ENCODE results near the gene POLR3GL. TPM values are rescaled to one million over a fixed set of nuclear protein-coding genes. Genes with fewer than 3 reads are reported as not detected.

Gene POLR3GL
- total RNA-seq, 1 donor from 2014 or later: 45.6 TPM

DNA sequence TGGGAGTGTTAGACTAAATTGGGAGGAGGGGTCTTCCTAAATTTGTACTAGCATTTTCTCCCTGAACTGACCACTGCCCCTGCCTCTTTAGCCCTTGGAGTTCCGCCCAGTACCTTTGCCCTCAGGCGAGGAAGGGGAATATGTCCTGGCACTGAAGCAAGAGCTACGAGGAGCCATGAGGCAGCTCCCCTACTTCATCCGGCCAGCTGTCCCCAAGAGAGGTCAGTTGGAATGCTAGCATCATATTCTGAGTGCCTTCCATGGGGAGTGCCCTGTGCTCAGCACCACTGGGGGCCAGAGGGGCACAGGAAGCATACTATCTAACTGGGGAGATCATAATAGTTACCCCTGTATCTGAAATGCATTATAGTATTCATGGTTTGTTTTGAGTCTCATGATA lies 10.7 kb downstream of the POLR3GL start:
- Histone ChIP-seq H3K4me1 (peaks cover 31% of the 10 kb centered on the region), H3K36me3 (peaks cover 10% of the 10 kb centered on the region), H3K27ac (replicated peaks) (no peak overlapping the region), H3K9me3 (replicated peaks) (no peaks in the 10 kb centered on the region), H3K27me3 (ENCODE audit: low read depth) (no peaks in the 10 kb centered on the region), H3K4me3 (no peak overlapping the region)
- TF ChIP-seq, protein P1, sequence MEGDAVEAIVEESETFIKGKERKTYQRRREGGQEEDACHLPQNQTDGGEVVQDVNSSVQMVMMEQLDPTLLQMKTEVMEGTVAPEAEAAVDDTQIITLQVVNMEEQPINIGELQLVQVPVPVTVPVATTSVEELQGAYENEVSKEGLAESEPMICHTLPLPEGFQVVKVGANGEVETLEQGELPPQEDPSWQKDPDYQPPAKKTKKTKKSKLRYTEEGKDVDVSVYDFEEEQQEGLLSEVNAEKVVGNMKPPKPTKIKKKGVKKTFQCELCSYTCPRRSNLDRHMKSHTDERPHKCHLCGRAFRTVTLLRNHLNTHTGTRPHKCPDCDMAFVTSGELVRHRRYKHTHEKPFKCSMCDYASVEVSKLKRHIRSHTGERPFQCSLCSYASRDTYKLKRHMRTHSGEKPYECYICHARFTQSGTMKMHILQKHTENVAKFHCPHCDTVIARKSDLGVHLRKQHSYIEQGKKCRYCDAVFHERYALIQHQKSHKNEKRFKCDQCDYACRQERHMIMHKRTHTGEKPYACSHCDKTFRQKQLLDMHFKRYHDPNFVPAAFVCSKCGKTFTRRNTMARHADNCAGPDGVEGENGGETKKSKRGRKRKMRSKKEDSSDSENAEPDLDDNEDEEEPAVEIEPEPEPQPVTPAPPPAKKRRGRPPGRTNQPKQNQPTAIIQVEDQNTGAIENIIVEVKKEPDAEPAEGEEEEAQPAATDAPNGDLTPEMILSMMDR (IDR thresholded peaks at IDR 0.05; ENCODE audit: borderline replicate concordance): no peak
- DNase-seq: no peak
- intact Hi-C loops (cut with micrococcal nuclease): loop anchor here (5.0 to 10.0 kb wide), 2 partner anchors 37 to 60 kb away; partner anchors contain the start of genes ITGA10 and PEX11B

DNA sequence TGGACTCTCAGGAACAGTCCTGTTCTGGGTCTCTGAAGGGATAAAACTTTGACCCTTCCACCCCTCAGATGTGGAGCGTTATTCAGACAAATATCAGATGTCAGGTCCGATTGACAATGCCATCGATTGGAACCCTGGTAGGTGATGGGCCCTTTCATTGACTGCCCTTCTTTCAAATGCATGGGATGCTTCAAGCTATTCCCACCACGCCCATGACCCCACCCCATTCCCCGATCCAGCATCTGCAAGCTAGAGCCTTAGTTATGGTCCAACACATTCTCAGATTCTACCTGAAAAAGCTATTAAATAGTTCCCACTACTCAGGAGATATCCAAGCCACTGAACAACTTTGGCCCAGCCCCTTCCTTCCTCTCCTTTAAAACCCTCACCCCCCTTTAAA lies 12.5 kb downstream of the POLR3GL start:
- Histone ChIP-seq H3K9me3 (replicated peaks) (no peaks in the 10 kb centered on the region), H3K27me3 (ENCODE audit: low read depth) (no peaks in the 10 kb centered on the region), H3K36me3 (peaks cover 10% of the 10 kb centered on the region), H3K4me3 (no peak overlapping the region), H3K27ac (replicated peaks) (peak overlapping the region; percentile 99), H3K4me1 (peaks cover 49% of the 10 kb centered on the region)
- intact Hi-C loops (cut with micrococcal nuclease): loop anchor here (5.0 to 10.0 kb wide), 2 partner anchors 35 to 62 kb away; partner anchors contain the start of genes ITGA10 and PEX11B
- TF ChIP-seq, protein P1 (IDR thresholded peaks at IDR 0.05; ENCODE audit: borderline replicate concordance): no peak
- no peak for DNase-seq

- Histone ChIP-seq H3K4me3 (peak overlapping the region; percentile 58), H3K36me3 (peaks cover 10% of the 10 kb centered on the region), H3K4me1 (peaks cover 56% of the 10 kb centered on the region), H3K27me3 (ENCODE audit: low read depth) (no peaks in the 10 kb centered on the region), H3K9me3 (replicated peaks) (no peaks in the 10 kb centered on the region), H3K27ac (replicated peaks) (peak overlapping the region; percentile 99)
- TF ChIP-seq, protein P1 (IDR thresholded peaks at IDR 0.05; ENCODE audit: borderline replicate concordance): peak; percentile 91
- DNase-seq: peak; percentile 68
- intact Hi-C loops (cut with micrococcal nuclease): loop anchor here (5.0 to 10.0 kb wide), 2 partner anchors 35 to 63 kb away; partner anchors contain the start of genes ITGA10 and PEX11B
Observed at GRCh38 chr1:145977486-145978470, 13.3 kb downstream of the POLR3GL start.

GRCh38 chr1:145978471-145978853 lies 14.0 kb downstream of the POLR3GL start:
- Histone ChIP-seq H3K27ac (replicated peaks) (peak overlapping the region; percentile 99), H3K4me3 (peak overlapping the region; percentile 58), H3K27me3 (ENCODE audit: low read depth) (no peaks in the 10 kb centered on the region), H3K36me3 (peaks cover 10% of the 10 kb centered on the region), H3K9me3 (replicated peaks) (no peaks in the 10 kb centered on the region), H3K4me1 (peaks cover 63% of the 10 kb centered on the region)
- TF ChIP-seq, protein P1 (IDR thresholded peaks at IDR 0.05; ENCODE audit: borderline replicate concordance): no peak
- intact Hi-C loops (cut with micrococcal nuclease): loop anchor here (5.0 to 10.0 kb wide), 2 partner anchors 34 to 64 kb away; partner anchors contain the start of genes ITGA10 and PEX11B
- DNase-seq: no peak

DNA sequence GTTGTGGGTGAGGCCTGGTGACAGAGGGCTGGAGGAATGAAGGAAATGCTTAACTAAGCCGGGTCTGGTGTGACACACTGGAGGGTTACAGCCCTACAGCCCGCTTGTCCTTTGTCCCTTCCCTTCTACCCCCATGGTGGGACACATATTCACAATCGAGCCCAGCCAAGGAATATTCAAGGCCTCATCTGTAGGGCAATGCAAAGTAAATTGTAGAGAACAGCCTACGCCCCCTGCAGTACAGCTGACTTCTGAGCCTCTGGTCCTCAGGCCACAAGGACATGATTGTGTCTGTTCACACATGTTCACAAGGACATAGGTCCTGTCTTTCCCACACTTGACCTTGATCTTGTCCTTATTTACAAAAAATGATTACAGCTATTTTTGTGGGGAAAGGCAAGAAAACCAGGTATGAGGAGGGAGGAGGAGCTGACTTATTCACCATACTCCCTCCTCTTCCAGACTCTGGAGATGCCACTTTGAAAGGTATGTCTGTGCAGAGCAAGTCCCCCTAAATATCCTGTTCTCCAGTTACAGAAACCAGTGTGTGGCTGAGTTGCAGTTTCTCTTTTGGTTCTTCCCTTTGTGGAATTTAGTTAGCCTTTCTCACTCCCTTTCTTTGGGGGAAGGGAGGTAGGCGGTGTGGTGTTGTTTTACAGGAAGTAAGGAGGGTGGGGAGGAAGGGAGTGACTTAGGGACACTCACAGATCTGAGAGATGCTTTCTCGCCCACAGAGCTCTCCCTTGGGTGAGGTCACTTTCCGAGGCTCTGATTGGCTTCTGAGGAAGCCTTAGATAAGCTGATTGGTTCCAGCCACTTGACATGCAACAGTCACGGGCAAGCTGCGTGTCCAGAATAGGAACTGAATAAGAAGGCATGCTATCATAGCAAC lies 14.6 kb downstream of the POLR3GL start:
- Histone ChIP-seq H3K36me3 (peaks cover 10% of the 10 kb centered on the region), H3K9me3 (replicated peaks) (no peaks in the 10 kb centered on the region), H3K27ac (replicated peaks) (peak overlapping the region; percentile 99), H3K4me1 (peaks cover 70% of the 10 kb centered on the region), H3K4me3 (peak overlapping the region; percentile 58), H3K27me3 (ENCODE audit: low read depth) (no peaks in the 10 kb centered on the region)
- TF ChIP-seq, protein P1 (IDR thresholded peaks at IDR 0.05; ENCODE audit: borderline replicate concordance): peak; percentile 43
- intact Hi-C loops (cut with micrococcal nuclease): loop anchor here (5.0 to 10.0 kb wide), 2 partner anchors 33 to 64 kb away; partner anchors contain the start of genes ITGA10 and PEX11B
- DNase-seq: peak; percentile 92
